Mammary epithelial cell (primary cell): Measurements from ENCODE around the gene GXYLT2.

Source experiments
- EZH2 ChIP-seq: IDR thresholded peaks from 2 replicates; pipeline ENCODE4 v1.6.1; 2012; ENCODE audit warnings: low read length, inconsistent platforms, borderline replicate concordance
- TF ChIP-seq, protein P1 (sequence below), 2 donors: IDR thresholded peaks in 1 of 2; conservative IDR thresholded peaks in 1 of 2; 2 replicates each; pipeline ENCODE4 v1.5.1; 2011 to 2012; ENCODE audit warnings: inconsistent platforms in 2 of 2, low read length in 2 of 2, mild to moderate bottlenecking in 2 of 2, control low read depth in 1 of 2, low read depth in 1 of 2; ENCODE audit not compliant: insufficient read depth in 1 of 2; ENCODE audit errors: extremely low read depth in 1 of 2

- TF ChIP-seq, protein P1, sequence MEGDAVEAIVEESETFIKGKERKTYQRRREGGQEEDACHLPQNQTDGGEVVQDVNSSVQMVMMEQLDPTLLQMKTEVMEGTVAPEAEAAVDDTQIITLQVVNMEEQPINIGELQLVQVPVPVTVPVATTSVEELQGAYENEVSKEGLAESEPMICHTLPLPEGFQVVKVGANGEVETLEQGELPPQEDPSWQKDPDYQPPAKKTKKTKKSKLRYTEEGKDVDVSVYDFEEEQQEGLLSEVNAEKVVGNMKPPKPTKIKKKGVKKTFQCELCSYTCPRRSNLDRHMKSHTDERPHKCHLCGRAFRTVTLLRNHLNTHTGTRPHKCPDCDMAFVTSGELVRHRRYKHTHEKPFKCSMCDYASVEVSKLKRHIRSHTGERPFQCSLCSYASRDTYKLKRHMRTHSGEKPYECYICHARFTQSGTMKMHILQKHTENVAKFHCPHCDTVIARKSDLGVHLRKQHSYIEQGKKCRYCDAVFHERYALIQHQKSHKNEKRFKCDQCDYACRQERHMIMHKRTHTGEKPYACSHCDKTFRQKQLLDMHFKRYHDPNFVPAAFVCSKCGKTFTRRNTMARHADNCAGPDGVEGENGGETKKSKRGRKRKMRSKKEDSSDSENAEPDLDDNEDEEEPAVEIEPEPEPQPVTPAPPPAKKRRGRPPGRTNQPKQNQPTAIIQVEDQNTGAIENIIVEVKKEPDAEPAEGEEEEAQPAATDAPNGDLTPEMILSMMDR (conservative IDR thresholded peaks at IDR 0.05 in 1 of 2, IDR thresholded peaks at IDR 0.05 in 1 of 2; ENCODE audit: extremely low read depth in 1 of 2, insufficient read depth in 1 of 2, low read depth in 1 of 2, low read length in 2 of 2), result no peak
- TF ChIP-seq EZH2, result no peak
These were observed 71.5 kb downstream of the GXYLT2 start for GRCh38 chr3:72959336-72959735.
